Mammary epithelial cell (primary cell): Measurements from ENCODE around the gene ACSS1.

Experiments used
- CTCF ChIP-seq, 2 donors: IDR thresholded peaks in 1 of 2; conservative IDR thresholded peaks in 1 of 2; 2 replicates each; pipeline ENCODE4 v1.5.1; 2011 to 2012; ENCODE audit warnings: inconsistent platforms in 2 of 2, low read length in 2 of 2, mild to moderate bottlenecking in 2 of 2, control low read depth in 1 of 2, low read depth in 1 of 2; ENCODE audit not compliant: insufficient read depth in 1 of 2; ENCODE audit errors: extremely low read depth in 1 of 2
- EZH2 ChIP-seq: IDR thresholded peaks from 2 replicates; pipeline ENCODE4 v1.6.1; 2012; ENCODE audit warnings: low read length, inconsistent platforms, borderline replicate concordance

DNA sequence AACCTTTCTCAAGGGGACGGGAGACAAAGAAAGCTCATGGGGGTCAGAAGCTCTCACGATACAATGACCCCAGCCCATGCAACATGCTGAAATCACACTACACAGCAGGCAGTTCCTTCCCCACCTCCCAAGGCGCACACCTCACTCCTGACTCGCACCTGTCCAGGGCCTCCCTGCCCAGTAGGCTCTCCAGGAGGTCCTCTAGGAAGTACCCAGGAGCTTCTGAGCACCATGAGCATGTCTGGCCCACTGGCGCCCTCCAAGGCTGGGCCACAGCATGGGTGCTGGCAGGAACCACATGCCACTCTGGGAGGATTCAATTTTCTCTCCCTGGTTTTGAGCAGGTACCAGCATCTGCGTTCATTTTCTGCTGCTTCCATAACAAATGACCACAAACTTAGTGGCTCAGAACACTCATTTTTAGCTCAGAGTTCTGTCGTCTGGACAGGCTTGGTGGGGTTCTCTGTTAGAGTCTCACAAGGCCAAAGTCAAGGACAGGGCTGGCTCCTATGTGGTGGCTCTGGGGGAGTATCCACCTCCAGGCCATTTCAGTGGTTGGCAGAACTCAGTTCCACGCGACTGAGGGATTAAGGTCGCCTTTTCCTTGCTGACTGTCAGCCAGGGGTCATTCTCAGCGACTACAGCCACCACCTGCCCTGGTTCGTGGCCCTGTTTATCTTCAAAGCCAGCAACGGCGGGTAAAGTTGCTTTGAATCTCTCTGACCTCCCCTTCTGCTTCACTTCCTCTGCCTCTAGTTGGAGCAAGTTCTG, 32.7 kb downstream of the ACSS1 start:
- TF ChIP-seq CTCF (conservative IDR thresholded peaks at IDR 0.05 in 1 of 2, IDR thresholded peaks at IDR 0.05 in 1 of 2; ENCODE audit: extremely low read depth in 1 of 2, insufficient read depth in 1 of 2, low read depth in 1 of 2, low read length in 2 of 2), result no peak
- no peak for TF ChIP-seq EZH2
